Islet of Langerhans (tissue), 1 donor: Measurements from ENCODE around the gene OSBPL10.
"Not testable (repeated sequence)": the region's sequence is repeated elsewhere in the genome, so short reads cannot be mapped to it uniquely, and the experiment has no call there.

ENCODE experiments used
- FAIRE-seq: peaks from one replicate; lab custom pipeline; 2011; peaks lifted over from hg19 to GRCh38; lab: Jason Lieb, UNC

OSBPL10 gene

DNA sequence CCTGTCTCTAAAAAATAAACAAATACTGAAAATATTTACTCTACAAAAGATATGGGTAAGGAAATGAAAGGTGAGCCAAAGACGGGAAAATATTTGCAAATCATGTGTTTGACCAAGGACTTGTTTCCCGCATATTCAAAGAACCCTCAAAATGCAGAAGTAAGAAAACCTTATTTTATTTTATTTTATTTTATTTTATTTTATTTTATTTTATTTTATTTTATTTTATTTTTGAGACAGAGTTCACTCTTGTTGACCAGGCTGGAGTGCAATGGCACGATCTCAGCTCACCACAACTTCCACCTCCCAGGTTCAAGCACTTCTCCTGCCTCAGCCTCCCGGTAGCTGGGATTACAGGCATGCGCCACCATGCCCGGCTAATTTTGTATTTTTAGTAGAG, 11.9 kb upstream of the OSBPL10 start:
- FAIRE-seq = not testable (repeated sequence)

DNA sequence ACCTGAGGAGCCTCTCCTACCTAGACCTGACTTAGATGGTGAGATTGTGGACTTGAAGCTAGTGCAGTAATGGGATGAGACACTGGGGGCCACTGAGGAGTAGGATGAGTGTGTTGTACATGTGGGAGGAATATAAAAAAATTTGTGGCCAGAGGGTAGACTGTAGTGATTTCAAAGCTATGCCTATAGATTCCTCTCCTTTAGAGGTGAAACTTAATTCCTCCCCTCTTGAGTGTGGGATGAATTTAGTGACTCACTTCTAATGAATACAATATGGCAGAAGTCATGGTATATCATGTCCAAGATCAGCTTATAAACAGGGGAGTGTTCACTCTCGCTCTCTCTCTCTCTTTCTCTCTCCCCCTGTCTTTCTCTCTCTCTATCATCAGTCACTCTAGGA, 7.2 kb upstream of the OSBPL10 start:
- no peak for FAIRE-seq

DNA sequence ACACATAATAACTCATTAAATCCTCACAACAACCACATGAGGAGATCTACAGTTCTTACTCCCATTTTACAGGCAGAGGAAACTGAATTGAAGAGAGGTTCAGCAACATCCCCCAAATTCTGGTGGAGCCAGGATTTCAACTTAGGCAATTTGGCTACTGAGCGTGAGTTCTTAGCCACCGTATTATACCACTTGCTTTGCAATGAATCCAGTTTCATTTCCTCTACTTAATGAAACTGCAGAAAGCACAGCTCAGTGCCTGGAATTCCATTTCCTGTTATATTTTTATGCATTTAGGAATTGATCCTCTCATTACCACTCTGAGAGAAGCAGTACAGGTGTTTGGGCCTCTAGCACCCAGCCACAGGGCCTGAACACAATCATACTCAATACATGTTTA, 4.8 kb upstream of the OSBPL10 start:
- no peak for FAIRE-seq

DNA sequence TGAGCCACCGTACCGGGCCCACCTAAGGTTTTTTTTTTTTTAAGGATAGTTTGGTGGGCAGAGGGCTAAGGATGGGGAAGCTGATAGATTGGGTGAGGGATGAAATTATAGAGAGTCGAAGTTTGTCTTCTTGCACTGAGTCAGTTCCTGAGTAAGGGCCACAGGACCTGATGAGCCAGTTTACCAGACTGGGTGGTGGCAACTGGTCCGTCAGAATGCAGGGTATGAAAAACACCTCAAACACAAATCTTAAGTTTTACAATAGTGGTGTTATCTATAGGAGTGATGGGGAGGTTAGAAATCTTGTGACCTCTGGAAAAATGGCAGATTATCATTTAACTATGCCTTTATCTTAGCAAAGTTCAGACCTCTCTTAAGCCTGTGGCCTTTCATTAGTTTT, 3.3 kb upstream of the OSBPL10 start:
- no peak for FAIRE-seq

DNA sequence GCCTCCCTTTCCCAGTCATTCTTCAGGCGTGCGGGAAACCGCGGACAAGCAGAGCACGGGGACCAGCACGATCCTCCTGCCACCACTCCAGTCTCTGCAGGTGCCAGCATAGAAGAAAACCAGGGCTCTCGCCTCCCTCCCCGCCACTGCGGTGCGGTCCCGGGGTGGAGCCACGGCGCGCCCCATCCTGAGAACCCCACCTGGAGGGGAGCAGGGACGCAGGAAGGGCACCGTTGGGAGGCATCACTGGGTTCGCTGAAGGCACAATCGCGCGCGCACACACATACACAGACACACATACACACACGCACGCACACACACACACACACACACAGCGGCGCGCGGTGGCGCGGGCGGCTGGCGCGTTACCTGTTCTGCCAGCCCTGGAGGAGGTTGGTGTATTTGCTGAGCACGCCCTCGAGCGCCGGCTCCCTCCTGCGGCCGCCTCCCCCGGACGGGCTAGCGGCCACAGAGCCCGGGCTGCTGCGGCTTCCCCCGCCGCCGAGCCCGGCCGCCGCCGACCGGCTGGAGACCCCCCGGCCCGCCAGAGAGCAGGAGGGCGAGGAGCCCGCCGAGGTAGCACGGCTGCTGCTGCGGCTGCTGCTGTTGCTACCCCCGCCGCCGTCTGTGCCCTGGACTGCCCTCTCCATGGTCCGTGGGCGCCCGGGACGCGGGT, 394 bp downstream of the OSBPL10 start:
- FAIRE-seq = no peak

DNA sequence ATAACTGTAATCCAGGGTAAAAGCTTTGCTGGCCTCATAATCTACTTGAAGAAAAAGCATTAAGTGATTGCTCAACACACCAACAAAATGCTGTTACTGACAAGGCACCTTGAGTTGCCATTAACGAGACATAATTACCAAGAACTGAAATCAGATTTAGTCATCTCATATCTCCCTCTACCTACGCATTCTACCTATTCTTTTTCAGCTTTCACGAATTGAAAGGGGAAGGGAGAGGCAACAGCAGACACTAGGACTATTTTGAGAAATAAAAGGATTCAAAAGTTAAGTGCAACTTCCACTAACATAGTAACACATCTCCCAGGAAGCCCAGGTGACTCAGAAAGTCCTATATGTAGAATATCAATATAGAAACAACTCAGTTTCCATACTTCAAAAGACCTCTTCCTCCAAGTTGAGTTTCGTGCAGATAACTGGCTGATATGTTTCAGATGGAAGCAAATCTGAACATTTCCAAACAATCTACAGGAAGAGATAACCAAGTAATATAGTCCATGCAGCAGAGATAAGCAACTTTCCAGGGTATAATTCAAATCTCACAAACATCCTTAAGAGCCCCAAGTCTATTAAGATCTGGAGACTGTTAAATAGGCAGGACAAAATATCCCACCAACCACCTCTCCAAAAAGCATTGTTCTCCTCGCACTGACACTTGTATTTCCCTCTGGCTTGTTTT, 1.9 kb downstream of the OSBPL10 start:
- FAIRE-seq = no peak

DNA sequence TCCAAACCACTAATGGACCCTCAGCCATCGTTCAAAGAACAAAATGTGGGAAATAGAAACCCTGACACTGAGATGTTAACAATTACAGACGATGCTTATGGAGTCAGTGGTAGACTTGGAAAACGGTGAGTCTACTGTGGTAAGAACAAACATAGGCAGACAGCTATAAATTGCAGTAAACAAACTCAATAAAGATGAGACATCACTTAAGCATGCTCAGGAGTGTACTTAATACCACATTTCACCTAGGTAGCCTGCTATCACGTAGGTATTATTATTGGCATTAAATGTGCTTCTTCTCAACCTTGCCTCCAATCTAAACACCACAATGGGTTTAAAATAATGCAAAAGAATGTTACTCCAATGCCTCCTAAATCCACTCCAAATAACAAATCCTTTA, 2.5 kb downstream of the OSBPL10 start:
- FAIRE-seq = no peak

DNA sequence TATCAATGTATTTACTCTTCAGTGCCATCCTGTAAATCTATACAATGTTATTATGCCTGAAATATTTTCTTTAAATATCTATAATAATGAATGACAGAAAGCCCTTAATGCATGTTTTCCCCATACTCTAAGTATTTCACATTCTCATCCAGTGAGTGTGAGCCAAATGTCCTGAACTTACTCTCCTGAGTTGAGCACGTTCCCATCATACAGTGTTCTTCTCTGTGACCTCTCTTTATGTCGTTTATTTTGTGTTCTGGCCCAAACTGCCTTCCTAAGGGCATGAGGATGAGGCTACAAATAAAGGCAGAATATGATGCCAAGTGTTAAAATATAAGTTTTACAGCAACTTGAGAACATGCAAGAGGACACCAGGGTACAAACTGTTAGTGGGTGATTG, 3.3 kb downstream of the OSBPL10 start:
- FAIRE-seq = no peak

DNA sequence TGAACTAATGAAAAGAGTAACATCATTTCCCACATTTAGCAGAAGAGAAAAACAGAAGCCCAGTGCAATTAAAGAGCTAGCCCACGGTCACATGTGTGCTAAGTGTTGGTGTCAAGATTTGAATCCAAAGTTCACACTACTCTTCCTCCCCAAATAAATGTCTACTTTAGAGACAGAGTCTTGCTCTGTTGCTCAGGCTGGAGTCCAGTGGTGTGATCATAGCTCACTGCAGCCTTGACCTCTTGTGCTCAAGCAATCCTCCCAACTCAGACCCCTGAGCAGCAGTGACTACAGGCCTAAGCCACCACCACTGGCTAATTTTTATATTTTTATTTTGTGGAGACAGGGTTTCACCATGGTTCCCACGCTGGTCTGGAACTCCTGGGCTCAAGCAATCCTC, 4.8 kb downstream of the OSBPL10 start:
- FAIRE-seq = no peak

DNA sequence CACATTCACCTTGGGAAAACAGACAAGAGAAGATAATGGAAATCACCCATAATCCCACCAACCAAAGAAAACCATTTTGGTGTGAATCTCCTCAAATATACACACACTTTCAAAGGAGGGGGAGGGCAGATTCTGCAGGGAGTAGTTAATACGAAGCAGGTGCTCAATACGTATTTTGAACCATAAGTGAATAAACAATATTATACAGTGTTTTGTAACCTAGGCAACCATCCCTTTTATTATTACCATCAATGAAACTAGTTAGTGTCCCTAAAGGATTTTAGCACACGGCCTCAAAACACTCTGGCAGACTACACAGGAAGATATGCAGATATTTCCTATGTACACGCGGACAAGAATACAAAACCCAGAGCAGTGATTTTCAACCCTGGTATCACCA, 6.1 kb downstream of the OSBPL10 start:
- FAIRE-seq = no peak

DNA sequence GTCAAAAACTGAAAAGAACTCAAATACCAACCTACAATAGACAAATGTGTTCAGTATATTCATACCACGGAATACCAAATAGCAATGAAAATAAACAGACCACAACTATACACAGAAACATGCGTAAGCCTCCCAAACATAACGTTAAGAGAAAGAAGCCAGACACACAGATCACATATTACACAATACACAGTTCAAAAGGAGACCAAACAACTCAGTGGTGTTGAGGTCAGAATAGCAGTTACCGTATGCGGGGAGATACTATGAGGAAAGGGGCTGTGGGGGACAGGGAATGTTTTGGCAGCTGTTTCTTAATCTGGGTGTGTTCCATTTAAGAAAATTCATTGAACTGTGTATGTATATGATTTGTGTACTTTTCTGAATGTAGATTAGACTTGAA, 6.6 kb downstream of the OSBPL10 start:
- no peak for FAIRE-seq

DNA sequence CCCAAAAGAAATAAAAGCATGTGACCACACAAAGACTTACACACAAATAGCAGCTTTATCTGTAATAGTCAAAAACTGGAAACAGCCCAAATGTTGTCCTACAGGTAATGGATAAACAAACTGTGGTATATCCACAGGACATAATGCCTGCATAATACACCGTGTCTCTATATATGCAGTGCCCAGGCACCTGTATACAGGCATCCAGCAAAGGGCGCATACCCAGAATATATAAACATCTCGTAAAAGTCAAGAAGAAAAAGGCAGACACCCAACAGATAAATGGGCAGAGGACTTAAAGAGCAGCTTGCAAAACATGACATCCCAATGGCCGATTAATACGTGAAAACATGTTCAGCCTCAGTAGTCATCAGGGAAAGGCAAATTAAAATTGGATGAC, 7.2 kb downstream of the OSBPL10 start:
- FAIRE-seq = no peak

DNA sequence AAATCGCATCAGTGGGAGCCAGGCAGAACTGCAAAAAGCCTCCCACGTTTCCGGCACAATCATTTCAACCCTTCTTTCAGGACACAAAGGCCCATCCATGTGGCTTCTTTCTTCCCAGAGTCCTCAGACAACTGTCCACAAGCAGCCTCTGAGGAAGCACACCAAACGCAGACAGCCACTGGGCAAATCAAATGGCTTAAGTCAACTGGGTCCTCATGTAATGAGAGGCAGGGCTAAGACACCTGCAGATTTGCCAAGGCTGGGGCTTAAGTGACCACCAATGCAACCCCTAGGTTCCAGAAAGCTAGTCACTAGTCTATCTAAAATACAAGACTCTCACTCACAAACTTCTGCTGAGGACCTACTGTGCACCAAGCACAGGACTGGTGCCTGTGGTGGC, 8.0 kb downstream of the OSBPL10 start:
- FAIRE-seq = no peak

DNA sequence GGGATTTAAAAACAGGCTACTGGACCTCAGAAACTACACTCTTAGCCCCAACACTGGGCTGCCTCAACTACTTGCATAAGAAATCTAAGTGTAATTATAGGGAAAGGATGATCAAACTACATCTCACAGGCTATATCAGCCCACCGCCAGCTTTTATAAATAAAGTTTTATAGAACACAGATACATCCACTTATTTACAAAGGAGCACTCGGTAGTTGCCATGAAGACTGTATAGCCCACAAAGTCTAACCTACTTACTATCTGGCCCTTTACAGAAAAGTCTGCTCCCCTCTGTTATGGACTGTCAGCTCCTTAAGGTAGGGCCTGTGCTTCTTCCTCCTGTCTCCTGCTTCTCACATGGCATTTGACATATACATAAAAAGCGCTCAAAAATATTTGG, 9.5 kb downstream of the OSBPL10 start:
- FAIRE-seq = no peak

DNA sequence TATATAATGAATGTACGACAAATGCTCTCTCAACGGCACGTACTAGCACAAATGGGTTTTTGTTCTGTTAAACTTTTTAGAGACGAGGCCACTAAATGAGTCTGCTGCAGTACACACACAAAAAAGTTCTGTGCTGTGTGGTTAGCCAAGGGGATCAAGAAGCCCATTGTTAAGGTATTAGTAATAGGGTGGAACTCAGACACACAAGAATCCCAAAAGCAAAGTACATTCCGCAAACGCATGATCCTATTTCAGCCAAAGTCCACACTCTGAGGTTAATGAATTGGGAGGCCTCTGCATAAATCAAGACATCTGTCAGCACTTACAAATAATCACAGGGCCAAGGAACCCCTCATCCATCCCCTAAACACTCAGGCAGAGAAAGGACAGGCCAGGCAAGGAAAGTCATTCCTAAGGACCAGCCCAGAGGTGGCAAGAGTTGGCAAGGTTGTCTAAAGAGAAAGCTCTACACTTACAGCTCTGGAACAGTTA, 12.1 kb downstream of the OSBPL10 start:
- FAIRE-seq = no peak

DNA sequence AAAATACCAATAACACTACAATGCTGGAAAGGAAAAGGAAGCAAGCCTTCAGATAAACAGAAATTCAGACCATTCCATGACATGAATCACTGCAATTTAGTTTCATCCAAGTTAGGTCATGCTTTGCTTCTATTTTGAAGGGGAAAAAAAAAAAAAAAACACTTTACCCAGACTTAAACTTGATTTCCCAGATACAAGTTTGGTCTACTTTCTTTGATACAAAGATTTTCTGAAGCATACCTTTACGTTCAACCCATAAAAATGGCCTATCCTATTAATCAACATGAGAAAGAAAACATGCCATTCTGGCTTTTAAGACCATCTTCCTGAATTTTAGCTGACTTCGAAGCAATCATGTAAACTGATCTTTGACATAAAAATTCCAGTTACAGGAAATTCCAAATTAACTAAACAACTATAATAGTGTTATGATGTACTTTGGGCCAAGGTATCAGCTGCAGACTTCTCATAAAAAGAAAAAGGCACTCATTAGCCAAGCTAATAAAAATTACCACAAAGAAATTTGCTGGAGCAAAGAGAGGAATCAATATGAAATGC, 12.6 kb downstream of the OSBPL10 start:
- peak; percentile 66 for FAIRE-seq

DNA sequence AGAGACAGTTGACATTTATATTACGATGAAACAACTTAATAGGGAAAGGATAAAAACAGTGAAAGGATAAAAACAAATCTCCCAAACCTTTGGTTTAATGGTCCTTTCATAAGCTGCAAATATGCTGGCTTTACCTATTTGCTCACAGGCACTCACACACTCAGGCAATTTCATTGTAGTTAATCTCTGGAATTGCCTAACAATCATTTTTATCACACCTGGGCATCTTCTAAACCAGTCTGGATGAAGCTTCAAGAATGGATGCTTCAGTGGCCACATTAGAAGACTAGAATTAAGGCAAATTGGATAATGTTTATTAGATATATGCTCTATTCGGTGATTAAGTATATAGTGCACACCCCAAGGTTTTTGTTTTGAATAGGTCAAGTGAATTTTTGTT, 13.5 kb downstream of the OSBPL10 start:
- FAIRE-seq = peak; percentile 30

DNA sequence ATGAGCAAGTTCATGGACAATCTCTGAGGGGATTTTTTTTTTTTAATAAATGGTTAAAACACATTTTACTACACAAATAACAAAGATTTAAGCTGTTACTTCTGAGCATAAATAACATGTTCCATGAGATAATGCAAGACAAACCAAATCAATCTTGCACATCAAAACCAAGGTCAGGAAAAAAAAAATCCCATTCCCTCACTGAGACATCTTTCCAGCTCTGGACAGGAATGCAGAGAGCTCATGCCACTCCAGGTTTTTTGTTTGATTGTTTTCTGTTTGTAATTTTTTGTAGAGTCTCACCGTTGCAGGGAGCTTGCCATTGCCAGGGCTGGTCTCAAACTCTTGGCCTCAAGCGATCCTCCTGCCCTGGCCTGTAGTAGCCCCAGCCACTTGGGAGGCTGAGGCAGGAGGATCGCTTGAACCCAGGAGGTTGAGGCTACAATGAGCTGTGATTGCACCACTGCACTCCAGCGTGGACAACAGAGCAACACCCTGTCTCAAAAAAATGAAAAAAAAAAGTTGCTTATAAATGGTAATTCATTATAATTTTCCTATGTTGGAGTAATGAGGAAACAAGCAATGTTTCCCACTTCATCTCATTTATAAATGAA, 14.0 kb downstream of the OSBPL10 start:
- FAIRE-seq = no peak

DNA sequence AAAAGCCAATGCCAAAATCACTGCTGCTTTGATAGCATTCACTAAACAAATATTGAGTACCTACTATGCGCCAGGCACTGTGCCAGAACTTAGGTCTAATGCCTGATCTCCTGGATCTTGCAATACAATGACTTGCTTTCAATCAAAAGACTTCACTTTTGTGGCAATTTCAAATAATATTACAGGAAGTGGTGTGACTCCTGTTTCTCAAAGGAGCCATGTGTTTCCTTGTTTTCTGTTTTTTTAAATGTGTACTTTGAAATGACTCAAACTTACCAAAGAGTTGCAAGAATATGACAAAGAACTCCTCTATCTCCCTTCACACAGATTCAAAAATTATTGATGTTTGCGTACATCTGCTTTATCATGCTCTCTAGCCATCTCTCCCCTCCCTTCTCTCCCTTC, 18.3 kb downstream of the OSBPL10 start:
- FAIRE-seq = no peak

DNA sequence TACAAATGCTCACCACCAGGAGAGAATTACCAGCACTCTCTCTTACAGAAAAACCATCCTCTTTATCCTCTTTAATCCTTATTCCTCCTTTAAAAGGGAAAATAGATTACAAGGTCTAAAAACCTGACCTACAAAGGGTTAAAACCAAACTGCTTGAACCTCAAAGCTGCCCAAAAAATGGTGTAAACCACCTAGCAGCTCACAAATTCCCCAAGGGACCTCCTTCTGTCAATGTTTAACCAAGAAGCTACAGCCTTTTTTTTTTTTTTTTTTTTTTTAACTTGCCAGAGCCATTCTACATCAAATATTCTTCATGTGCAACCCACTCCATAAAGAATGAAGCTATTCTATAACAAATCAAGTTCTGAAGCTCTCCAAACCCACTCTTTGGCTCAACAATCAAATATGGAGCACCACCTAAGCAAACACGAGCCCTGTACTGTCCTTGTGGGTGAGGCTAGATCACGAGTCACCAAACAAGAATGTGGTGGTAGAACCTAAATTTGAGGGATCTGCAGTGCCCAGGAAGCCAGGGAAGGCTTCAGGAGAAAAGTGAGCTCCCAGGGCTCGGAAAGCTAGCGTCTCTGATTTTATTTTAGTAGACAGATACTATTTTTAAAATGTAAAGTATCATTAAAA, 20.1 kb downstream of the OSBPL10 start:
- FAIRE-seq = no peak

DNA sequence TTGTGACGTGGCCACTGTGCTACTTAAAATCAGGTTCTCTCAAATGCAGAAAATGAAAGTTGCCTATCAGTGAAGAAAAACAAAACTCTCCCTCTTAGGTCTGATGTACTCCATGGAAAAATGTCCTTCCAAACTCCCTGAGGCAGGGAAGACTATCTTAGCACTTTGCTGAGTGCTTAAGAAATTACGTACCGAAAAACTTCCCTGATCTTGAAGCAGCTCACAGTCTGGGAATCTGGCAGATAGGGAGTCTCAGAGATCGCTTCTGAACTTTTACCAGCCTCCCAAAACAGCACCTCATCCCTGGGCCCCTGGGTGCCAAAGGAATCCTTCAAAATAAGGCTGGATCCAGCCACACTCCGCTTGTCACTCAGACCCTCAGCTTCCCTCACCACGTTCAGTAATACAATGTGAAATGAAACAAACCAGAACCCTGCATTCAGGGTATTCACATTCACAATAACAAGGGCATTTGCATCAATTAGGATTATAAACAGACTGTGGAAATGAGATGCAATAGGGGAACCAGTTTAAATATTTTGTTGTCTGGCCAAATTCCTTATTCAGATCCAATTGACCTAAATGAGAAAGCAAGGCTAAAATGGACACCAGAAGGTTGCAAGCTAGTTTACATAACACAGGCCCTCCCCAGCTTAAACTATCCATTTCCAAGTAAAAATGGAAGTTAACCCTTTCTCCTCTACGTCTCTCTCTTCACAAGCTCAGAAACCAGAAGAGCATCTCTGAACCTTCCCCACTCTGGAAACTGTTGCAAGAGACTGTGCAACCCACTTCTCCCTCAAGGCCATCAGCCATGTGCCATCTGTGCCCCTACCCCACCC, 20.9 kb downstream of the OSBPL10 start:
- no peak for FAIRE-seq

DNA sequence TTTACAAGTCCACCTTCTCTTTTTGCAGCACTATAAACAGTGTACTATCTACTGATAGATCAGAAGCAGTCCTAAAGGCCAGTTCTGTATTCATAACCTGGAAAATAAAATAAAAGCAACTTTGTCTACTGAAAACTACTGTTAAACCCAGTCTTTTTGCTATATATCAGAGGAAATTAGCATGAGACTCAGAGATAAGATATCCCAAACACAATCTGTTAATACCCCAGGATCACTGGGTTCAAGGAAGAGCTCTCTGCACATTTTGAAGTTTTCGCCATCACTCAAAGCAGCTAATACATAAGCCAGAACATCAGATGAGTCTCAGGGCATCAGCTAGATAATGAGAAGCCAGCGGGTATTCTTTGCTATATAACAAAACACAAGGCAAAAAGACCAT, 21.8 kb downstream of the OSBPL10 start:
- FAIRE-seq = no peak
